Measurements from ENCODE around the gene PRRG4.
"Not testable (repeated sequence)": the region's sequence is repeated elsewhere in the genome, so short reads cannot be mapped to it uniquely, and the experiment has no call there.

Gene PRRG4

DNA sequence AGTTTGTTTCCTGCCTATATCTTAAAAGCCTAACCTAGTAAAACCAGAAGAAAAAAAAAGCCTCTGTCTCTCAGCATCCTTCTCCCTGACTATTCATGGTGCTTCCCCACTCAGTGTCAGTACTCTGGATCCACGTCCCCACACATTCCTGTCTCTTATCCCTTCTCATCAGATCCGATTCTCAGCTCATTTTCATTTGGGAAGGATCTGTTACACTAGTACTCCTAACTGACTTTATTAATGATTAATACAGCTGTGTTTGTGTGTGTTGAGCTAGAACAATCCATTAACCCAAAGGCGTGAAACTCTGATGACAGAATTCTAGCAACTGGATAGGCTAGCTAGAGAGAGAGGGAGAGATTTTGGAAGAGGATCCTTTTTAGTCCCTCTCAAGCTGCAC, 1.5 kb downstream of the PRRG4 start:
- DNase-seq, result no peak

DNA sequence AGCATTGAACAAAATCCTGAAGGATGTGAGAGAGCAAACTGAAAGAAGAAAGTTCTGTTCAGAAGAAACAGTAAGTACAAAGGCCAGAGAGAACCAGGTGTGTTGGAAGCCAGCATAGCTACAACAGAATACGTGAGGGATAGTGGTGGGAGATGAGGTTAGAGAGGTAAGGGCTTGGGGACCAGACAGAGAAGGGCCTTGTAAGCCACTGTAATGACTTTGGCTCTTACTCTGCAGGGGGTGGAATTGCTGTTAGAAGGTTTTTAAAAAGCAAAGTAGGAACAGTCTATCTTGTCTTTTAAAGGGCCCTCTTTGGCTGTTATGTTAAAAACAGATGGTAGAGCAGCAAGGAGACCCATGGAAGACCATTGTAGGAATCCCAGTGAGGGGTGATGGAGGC, 4.2 kb downstream of the PRRG4 start:
- no peak for DNase-seq

DNA sequence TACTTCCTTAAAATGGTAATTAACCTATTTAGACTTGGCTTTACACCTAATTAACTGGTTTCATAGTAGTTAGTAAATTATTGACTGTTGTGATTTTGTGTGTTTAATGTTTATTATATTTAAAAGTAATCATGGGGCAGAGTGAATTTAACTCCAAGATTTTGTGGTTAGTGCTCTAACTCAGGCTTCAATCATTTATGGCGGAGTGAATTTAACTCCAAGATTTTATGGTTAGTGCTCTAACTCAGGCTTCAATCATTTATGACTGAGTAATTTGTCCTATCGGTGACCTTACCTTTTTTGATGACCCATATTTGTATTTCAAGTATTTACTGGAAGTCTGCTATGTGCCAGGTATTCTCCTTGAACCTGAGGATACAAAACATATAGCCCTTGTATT, 7.2 kb downstream of the PRRG4 start:
- no peak for DNase-seq

DNA sequence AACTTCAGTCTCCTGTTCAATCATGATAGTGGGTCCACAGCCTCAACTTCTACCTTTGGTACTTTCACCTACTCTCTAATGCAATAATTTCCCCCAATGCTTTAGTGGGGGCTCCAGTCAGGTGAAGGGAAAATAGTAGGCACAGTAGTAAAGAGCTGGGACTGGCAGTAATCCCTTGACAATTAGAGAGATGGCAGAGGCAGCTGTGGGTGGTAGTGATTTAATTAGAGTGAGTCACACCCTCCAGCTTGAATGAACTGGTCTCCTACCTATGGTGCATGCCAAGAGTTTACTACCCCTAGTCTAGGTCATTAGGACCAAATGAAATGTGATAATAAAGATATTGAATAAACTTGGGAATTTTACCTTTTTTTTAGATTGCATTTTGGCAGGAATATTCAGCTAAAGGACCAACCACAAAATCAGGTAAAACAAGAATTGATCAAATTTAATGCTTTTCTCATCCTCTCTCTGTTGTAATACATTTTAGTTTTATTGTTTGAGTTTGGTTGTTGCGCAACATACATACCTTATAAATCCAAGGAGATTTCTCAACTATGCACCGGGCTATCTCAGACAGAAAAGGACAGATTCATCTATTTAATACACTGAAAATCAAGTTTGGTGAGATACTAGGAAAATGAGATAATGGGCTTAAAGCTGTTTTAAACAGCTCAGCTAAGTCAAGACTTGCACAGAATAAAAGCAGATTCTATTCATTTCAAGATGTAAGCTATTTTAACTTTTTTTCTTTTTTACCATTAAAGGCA, 9.0 kb downstream of the PRRG4 start:
- no peak for DNase-seq

DNA sequence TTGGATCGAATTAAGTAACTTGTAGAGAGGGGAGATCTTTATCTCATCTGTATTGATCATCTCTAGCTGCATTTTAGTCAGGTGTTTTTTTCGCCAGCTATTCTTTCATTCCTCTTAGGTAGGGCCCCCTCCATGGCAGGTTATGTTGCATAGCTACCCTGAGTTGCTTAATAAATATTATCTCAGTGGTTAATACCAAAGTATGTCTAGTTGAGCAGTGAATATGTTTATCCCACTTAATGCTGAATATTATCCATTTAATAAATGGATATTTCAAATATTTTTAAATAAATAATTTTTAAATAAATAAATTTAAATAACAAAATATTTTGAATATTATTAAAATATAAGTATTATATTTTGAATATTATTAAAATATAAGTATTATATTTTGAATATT, 9.6 kb downstream of the PRRG4 start:
- no peak for DNase-seq

DNA sequence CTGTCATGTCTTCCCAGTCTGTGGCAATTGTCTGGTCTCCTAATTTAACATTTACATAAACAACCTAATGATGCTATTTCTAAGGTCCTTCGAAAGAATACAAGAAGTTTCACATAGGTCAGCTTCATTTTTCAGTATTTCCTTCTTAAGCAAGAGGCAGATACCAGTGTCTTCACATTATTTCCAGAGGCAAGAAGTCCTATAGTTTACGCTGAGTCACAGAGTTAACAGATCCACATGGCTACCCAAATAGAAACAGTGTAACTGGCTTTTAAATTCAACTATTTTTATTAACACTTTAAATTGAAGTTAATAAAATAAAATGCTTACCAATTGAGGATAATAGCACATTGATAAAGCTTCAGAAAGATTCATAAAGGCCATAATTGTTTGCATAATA, 10.9 kb downstream of the PRRG4 start:
- DNase-seq, result no peak

DNA sequence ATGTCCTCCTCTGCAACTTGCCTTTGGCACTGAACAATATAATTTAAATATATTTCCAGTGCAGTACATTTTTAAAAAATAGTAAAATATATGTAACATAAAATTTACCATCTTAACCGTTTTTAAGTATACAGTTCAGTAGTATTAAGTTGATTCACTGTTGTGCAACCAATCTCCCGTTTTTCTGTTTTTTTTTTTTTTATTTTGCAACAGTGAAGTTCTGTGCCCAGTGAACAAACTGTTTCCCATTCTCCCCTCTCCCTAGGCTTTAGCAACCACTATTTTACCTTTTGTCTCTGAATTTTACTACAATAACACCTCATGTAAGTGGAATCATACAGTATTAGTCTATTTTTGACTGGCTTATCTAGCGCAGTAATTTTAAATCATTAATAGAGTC, 13.8 kb downstream of the PRRG4 start:
- DNase-seq, result no peak

DNA sequence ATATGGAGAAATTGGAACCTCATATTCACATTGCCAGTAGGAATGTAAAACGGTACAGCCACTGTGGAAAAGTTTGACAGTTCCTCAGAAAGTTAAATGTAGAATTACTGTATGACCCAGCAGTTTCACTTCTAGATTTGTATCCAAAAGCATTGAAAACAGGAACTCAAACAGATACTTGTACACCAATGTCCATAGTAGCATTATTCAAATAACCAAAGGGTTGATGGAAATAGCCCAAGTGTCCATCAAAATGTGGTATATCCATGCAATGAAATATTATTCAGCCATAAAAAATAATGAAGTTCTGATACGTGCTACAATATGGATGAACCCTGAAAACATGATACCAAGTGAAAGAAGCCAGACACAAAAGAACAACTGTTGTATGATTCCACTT, 17.8 kb downstream of the PRRG4 start:
- DNase-seq, result no peak

DNA sequence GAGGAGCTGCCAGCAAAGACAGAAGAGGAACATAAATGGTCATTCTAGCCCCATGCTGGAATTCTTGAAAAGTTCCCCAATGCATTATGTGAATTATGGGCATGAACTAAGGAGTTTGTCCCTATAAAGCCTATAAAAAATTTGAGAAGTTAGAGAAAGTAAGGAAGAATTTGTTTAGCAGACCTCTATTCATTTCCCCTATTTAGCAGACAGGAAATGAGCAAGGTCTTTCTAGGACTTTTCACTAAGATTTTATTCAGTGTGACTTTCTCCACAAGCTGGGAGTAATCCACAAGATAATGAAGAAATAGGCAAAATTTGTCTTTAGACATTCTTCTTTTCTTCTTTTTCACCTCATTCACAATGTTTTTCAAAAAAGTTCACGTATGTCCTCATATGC, 20.0 kb downstream of the PRRG4 start:
- no peak for DNase-seq

DNA sequence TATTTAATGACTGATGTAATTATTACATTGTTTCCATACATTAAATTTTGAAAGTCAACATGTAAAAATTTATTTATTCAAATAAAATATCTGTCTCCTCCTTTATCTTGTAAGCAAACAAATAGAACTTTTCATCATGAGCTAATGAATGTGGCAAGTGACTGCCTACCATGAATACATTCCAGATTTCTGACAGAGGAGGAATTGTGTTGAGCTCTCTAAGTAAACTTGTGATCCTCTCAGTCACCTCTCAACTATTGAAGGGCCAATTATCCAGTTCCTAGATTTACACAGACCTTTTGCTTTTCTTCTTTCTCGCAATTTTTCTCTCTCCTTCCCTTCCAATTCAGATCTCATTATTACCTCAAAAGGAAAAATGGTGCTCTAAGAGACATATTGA, 21.5 kb downstream of the PRRG4 start:
- DNase-seq, result no peak

DNA sequence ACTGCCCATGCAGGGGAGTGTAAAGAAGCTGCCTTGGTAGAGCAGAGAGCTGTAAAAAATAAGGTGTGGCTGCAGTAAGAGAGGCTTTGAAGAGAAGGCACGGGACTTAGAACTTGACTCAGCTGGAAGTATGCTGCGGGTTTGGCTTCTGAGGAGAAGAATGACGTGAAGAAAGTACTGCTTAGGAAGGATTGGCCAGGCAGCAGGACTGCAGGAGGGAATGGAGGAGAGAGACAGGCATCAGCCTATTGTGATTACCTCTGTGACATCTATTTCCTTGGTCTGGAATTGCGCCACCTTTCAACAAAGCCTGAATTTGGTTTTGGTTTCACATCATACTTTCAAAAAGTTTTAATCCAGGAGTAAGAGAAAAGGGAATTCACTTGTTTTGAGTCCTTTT, 22.5 kb downstream of the PRRG4 start:
- DNase-seq, result no peak

DNA sequence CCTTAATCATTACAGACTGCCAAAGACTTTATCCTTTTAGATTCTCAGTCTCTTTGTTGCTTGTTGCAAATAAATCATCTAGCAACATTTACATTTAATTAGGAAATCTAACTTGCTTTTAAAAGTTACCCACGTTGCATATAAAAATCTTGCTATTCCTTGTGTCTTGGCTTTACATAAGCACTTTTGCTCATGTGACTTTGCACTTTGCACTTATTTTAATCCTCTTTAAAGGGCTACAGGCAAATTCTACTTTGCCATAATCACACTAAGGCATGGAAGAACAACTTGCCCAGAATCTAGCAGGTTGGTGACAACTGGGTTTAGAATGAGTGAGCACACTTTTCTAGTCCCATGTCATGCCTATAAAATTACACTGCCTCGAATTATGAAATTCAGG, 25.9 kb downstream of the PRRG4 start:
- DNase-seq, result no peak

DNA sequence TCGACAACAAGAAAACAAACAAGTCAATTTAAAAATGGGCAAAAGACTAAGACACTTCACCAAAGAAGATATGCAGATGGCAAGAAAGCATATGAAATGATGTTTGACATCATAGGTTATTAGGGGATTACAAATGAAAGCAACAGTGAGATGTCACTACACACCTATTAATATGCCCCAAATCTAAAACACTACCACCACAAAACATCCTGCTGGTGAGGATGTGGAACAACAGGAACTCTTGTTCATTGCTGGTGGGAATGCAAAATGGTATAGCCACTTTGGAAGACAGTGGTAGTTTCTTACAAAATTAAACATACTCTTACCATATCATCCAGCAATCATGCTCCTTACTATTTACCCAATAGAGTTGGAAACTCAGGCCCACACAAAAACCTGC, 29.0 kb downstream of the PRRG4 start:
- no peak for DNase-seq

DNA sequence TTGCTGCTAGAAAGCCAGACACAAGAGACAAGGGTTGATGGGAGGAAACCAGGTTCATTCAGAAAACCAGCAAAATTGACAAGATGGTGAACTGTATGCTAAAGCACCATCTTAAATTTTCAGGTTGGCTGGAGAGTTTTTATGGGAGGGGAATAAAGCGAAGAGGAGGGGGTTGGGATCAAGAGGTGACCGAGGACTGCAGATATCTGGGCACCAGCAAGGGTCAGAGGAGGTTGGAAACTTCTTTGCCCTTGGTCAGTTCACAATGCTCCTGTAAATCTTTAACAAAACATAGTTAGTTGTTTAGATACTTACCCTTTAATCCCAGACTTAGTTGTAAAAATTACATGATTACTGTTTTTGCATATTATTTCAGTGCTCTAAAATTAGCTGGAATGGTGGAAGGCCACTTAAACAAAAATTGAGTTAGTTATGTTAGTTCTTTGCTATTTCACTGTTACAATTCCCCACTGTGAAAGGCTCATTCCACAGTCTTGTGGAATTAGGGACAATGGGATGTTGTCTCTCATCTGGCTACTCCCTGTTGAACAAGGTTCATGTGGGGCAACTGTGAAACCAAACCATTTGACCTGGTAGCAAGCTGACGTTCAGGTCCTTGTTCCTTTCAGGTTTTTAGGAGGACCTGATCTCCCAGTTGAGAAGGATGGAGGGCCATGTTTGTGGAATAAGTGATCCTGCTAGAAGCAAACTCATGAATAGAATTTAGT, 32.3 kb downstream of the PRRG4 start:
- DNase-seq, result no peak

DNA sequence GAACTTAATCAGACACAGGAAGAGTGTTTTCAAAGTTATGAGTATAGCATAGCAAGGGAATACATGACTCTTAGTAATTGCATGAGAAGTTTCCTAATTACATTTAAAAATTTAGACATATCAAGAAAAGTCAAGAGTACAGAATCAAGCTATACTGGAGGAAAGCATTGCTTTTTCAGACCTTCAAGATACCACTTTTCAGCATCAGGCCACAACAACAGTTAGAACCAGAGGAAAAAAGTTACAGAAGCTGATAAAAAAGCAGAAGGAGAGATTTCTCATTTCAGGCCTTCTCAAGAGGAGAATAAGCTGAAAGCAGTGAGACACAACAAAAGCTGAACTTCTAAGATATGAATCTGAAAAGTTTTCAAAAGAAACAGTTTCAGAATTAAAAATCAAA, 34.8 kb downstream of the PRRG4 start:
- DNase-seq, result no peak

DNA sequence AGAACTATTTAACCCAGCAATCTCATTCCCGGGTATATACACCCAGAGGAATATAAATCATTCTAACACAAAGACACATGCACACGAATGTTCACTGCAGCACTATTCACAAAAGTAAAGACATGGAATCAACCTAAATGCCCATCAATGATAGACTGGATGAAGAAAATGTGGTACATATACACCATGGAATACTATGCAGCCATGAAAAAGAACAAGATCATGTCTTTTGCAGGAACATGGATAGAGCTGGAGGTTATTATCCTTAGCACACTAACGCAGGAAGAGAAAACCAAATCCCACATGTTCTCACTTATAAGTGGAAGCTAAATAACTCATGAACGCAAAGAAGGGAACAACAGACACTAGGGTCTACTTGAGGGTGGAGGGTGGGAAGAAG, 39.0 kb downstream of the PRRG4 start:
- DNase-seq, result not testable (repeated sequence)

DNA sequence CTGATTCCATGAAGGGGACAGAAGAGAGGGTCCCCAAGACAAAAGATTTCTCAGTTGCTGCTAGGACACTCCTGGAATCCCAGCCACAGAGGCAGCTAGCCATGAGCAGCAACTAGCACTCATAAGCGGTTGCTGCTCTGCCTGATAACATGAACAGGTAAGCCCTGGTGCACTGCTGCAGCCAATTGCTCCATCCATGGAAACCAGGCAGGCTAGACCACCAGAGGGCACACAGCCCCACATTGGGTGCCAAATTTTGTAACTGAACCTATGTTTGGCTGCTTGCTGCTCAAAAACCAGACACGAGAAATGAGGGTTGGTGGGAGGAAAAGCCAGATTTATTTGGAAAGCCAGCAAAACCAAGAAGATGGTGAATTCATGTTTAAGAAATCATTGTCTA, 40.9 kb downstream of the PRRG4 start:
- peak; percentile 17 to 34 for DNase-seq

DNA sequence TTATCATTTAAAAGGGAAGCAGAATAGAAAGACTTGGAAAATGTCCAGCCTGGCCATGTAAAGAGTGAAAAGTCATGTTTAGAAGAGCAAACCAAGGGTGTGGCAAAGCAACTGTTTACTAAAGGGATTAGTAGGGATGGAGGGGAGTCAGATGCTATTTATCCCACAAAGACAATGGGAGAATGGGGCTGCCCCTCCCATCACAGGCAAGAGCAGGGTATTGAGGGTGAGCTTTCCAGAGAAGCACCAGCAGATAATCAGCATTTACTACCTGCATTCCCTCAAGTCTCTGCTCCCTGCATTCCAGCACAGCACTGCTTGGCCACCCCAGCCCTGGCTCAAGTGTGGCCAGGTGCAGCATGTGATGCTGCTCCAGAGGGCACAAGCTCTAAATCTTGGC, 44.4 kb downstream of the PRRG4 start:
- DNase-seq, result no peak

DNA sequence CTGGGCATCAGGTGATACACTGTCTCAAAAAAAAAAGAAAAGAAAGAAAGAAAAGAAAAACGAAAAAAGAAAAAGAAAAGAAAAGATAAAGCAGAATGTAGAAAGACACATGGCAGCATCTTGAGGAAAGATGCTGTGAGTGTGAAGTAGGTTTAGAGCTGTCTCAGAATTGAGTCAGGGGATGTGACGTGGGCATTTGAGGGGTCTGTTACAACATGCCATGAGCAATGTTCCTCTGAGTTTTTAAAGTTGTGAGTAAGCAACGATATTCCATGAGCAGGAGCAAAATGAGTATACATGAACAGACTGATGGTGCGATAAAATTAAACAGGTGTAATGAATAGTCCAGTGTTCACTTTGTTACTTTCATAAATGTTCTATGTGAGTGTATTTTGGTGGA, 51.6 kb downstream of the PRRG4 start:
- no peak for DNase-seq

DNA sequence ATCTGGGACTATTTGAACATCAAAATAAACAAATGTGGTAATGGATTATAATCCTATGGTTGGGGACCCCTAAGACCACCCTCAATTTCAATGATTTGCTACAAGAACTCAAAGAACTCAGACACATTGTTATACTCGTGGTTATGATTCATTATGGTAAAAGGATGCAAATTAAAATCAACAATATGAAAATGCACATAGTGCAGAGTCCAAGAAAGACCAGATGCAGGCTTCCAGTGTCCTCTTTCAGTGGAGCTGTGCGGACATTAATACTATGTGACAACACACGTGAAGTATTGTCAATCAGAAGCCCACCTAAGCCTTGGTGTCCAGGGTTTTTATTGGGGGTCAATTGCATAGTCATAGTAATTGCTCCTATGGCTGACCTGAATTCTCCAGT, 53.7 kb downstream of the PRRG4 start:
- no peak for DNase-seq

DNA sequence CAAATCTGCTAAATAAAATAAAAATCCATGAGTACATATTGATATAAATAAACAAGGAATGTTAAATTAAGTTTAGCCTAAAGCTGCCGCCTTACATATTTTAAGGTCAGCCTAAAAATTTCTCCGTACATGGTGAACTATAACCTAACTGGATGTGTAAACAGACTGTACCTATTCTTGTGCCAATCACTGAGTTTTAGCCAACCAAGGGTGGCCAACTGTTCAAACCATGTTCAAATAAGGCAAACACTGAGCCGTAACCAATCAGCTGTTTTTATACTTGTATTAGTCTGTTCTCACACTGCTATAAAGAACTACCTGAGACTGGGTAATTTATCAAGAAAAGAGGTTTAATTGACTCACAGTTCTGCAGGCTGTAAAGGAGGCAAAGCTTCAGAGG, 54.3 kb downstream of the PRRG4 start:
- DNase-seq, result no peak

DNA sequence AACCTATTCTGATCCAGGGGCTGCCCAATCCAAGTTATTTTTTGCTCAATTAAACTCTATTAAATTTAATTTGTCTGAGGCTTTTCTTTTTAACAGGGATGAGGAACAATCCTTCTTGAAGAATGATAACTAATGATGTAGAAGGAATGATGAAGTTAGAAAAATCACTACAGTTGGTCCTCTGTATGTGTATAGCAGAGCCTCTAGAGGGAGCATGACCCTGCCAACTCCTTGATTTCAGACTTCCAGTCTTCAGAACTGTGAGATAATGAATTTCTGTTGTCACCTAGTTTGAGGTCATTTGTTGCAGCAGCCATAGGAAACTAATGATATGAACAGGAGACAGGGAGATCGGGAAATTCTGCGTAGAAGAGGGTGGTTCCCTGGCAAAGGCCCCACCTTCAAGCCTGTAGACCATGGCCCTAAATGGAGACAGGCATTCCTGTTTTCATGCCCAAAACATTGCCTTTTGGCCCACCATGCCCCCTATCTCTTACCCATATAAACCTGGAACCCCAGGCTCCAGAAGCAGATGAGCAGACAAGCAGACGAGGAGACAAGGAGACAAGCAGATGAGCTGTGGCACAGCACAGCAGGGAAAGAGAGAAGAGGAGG, 55.1 kb downstream of the PRRG4 start:
- DNase-seq, result no peak

DNA sequence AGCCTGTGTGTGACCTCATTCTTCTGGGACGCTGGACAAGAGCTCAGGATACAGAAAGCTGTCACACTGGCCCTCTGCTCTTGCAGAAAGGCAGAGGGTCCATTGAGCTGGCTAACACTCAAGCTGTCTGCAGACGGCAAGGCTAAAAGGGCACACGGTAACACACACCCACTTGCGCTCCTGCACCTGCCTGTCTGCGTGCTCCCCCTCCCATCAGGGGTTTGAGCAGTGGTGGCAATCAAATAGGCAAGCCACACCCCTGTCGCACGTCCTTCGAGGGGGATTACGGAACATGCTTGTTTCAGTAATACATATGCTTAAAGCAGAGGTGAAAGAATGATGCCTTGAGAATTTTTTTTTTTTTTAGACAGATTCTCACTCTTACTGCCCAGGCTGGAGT, 55.8 kb downstream of the PRRG4 start:
- no peak for DNase-seq

DNA sequence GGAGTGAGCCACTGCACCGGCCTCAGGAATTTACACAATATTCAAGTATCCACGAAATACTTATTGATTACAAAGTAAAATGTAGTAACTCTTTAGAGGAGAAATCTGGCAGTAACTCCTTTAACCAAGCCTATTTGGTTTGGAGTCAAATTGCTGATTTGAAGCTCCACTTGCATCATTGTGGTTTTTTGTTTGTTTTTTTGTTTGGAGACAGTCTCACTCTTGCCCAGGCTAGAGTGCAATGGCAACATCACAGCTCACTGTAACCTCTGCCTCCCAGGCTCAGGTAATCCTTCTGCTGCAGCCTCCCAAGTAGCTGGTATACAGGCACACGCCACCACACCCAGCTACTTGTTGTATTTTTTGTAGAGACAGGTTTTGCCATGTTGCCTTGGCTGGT, 56.5 kb downstream of the PRRG4 start:
- no peak for DNase-seq
